Kidney capillary endothelial cell (primary cell): ENCODE results near the gene PLEKHG4B.
"Not testable (repeated sequence)": the region's sequence is repeated elsewhere in the genome, so short reads cannot be mapped to it uniquely, and the experiment has no call there.

ENCODE experiments used
- DNase-seq: peaks from one replicate; pipeline ENCODE4 v3.0.0-alpha.2; 2018; ENCODE audit warnings: low spot score

Gene PLEKHG4B

GRCh38 chr5:233426-233825, 141.5 kb downstream of the PLEKHG4B start:
- DNase-seq, result not testable (repeated sequence)

DNA sequence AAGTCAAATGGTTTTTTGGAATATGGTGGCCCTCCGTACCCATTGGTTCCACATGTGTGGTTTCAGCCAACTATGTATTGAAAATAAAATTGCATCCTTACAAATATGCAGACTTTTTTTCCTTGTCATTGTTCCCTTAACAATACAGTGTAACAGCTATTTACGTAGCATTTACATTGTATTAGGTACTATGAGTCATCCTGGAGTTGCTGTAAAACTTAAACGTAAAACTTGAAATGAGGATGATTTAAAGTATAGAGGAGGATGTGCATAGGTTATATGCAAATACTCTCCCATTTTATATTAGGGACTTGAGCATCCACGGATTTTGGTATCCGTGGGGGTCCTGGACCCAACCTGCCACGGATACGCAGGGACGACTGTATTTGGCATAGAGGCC, 142.5 kb downstream of the PLEKHG4B start:
- DNase-seq, result no peak

DNA sequence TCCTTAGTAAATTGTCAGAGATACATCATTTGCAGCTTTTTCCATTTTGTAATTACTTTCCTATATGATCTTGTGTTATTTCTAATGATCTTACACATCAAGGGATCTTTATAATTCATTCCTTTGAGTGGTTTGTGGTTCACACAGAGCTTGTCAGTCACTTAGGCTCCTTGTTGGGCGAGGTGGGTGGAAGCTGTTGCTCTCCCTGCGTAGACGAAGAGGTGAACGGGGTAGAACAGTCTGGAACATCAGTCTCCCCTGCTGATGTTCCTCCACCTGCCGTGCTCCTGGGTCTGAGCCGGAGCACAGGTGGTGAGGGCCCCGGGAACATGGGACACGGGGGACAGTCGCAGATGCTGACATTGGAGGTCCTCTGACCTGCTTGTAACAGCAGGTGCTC, 143.6 kb downstream of the PLEKHG4B start:
- not testable (repeated sequence) for DNase-seq

- not testable (repeated sequence) for DNase-seq
Measured at GRCh38 chr5:237931-238330, 146.0 kb downstream of the PLEKHG4B start.
